ENCODE results near the gene FBXW7.

The FBXW7 gene

GRCh38 chr4:152468408-152468807 lies 67.5 kb downstream of the FBXW7 start:
- no peak for DNase-seq
- Histone ChIP-seq H3K4me1 (peaks cover 0 to 2% (median 0%) of the 10 kb centered on the region in 4 donors), H3K4me3 (no peak overlapping the region), H3K36me3 (no peaks in the 10 kb centered on the region), H3K27ac (no peak overlapping the region), H3K27me3 (no peaks in the 10 kb centered on the region), H3K9me3 (no peaks in the 10 kb centered on the region)
- TF ChIP-seq CTCF (IDR thresholded peaks at IDR 0.05) = no peak
- intact Hi-C loops (cut with DNase I; ENCODE audit: low total_unique reads) = no loop called here

GRCh38 chr4:152467101-152467500 lies 68.8 kb downstream of the FBXW7 start:
- Histone ChIP-seq H3K4me1 (peaks cover 0 to 2% (median 0%) of the 10 kb centered on the region in 4 donors), H3K9me3 (no peaks in the 10 kb centered on the region), H3K4me3 (no peak overlapping the region), H3K27me3 (no peaks in the 10 kb centered on the region), H3K27ac (no peak overlapping the region), H3K36me3 (no peaks in the 10 kb centered on the region)
- intact Hi-C loops (cut with DNase I; ENCODE audit: low total_unique reads) = no loop called here
- TF ChIP-seq CTCF (IDR thresholded peaks at IDR 0.05) = no peak
- DNase-seq = no peak

GRCh38 chr4:152464030-152464823 lies 71.7 kb downstream of the FBXW7 start:
- no peak overlapping the region for H3K27ac ChIP-seq

GRCh38 chr4:152463562-152463961 lies 72.3 kb downstream of the FBXW7 start:
- no peak for TF ChIP-seq CTCF (IDR thresholded peaks at IDR 0.05)
- H3K4me1 ChIP-seq = peaks cover 0 to 2% (median 0%) of the 10 kb centered on the region in 4 donors
- H3K27ac ChIP-seq = no peak overlapping the region
- H3K36me3 ChIP-seq = no peaks in the 10 kb centered on the region
- H3K4me3 ChIP-seq = no peak overlapping the region
- no peaks in the 10 kb centered on the region for H3K27me3 ChIP-seq
- intact Hi-C loops (cut with DNase I; ENCODE audit: low total_unique reads) = no loop called here
- H3K9me3 ChIP-seq = no peaks in the 10 kb centered on the region
- no peak for DNase-seq

More at GRCh38 chr4:152464030-152464823, 71.7 kb downstream of the FBXW7 start:
- Histone ChIP-seq H3K9me3 (no peaks in the 10 kb centered on the region), H3K4me1 (peaks cover 0 to 2% (median 0%) of the 10 kb centered on the region in 4 donors), H3K36me3 (no peaks in the 10 kb centered on the region), H3K4me3 (no peak overlapping the region), H3K27me3 (no peaks in the 10 kb centered on the region)
- TF ChIP-seq CTCF (IDR thresholded peaks at IDR 0.05) = no peak
- intact Hi-C loops (cut with DNase I; ENCODE audit: low total_unique reads) = no loop called here
- no peak for DNase-seq

GRCh38 chr4:152462695-152463094 lies 73.2 kb downstream of the FBXW7 start:
- intact Hi-C loops (cut with DNase I; ENCODE audit: low total_unique reads) = no loop called here
- DNase-seq = no peak
- no peak for TF ChIP-seq CTCF (IDR thresholded peaks at IDR 0.05)
- Histone ChIP-seq H3K27me3 (no peaks in the 10 kb centered on the region), H3K27ac (no peak overlapping the region), H3K36me3 (no peaks in the 10 kb centered on the region), H3K4me1 (peaks cover 0 to 2% (median 0%) of the 10 kb centered on the region in 4 donors), H3K4me3 (no peak overlapping the region), H3K9me3 (no peaks in the 10 kb centered on the region)
